M059J (cell line): ENCODE measurements around the gene SWAP70. TPM values are rescaled to one million over a fixed set of nuclear protein-coding genes. Genes with fewer than 3 reads are reported as not detected.
"Not testable (repeated sequence)": the region's sequence is repeated elsewhere in the genome, so short reads cannot be mapped to it uniquely, and the experiment has no call there.

Source experiments
- DNase-seq: peaks from one replicate; pipeline ENCODE4 v3.0.0-alpha.2; 2012; ENCODE audit warnings: low read depth
- total RNA-seq: library from RNA; depleted of rRNA; stranded (reverse); fragments of >200 nt; shearing (Covaris generic); gene quantifications from 2 replicates; pipeline ENCODE4 v1.2.3, GENCODE V29; 2014

SWAP70 gene
- total RNA-seq, 1 experiment from 2014 or later = 31.9 TPM

GRCh38 chr11:9692691-9693090 is 28.8 kb downstream of the SWAP70 start:
- no peak for DNase-seq

GRCh38 chr11:9693801-9694553 is 30.1 kb downstream of the SWAP70 start:
- DNase-seq = no peak

- not testable (repeated sequence) for DNase-seq
Observed at GRCh38 chr11:9695228-9695627, 31.4 kb downstream of the SWAP70 start.

- DNase-seq = no peak
Observed at GRCh38 chr11:9697766-9698165, 33.9 kb downstream of the SWAP70 start.

DNA sequence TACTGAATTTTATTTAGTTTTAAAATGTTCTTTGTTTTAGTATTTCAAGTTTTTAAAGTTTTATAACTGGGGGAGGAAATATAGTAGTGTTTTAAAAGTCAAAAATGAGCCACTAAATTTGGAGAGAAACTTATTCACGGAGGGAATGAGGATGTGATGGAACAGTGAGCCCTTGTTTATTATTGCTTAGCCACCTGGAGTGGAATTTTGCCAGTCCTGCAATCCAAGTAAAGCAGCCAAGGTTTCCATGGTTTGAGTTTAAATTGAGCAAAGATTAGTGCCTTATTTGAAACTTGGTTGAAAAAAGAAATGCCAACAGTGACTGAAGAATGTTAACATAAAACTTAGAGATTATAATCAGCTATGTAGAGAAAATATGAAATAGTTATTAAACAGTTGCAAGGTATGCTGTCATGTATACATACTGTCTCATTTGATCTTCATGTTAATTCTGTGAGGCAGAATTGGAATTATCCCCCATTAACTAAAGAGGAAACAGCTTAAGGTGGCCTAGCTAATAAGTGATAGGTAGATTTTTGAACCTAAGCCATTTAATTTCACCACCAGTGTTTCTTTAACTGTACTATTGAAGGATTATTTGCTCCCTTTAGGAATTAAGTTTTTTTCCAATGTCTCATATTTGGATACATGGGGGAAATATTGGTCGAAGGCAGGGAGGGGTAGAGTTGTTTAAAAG is 36.4 kb downstream of the SWAP70 start:
- peak; percentile 14 for DNase-seq

DNA sequence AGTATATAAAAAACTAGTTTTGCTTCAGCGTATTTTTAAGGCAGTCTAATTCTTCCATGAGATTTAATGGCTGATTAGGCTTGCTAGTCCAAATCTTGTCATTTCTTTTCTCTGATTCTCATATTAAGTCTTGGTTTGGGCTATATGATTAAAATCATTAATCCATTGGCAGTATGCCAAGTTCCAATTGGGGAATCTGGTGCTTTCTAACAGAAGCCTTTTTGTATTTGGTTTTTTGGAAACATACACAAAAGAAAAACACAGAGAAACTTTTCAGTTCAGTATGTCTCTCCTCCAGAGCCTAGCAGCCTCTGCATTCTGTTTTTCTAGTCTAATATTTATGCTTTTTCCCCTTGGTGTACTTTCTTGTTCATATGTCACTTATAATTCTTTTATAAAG is 37.9 kb downstream of the SWAP70 start:
- DNase-seq = no peak

DNA sequence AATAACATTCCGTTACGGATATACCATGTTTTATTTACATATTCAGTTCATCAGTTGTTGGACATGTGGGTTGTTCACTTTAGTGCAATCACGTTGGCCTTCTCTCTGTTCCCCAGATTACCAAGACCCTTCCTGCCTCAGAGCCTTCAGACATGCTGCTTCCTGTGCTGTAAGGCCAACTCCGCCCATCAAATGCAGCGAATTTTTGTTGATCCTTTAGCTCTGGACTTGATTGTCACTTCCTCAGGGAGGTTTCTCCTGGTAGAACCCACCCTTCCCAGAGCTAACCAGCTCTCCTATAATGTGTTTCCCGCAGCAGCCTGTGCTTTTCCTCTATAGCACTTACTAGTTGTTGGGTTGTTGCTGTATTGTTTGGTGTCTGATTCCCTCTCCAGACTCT is 39.4 kb downstream of the SWAP70 start:
- no peak for DNase-seq

DNA sequence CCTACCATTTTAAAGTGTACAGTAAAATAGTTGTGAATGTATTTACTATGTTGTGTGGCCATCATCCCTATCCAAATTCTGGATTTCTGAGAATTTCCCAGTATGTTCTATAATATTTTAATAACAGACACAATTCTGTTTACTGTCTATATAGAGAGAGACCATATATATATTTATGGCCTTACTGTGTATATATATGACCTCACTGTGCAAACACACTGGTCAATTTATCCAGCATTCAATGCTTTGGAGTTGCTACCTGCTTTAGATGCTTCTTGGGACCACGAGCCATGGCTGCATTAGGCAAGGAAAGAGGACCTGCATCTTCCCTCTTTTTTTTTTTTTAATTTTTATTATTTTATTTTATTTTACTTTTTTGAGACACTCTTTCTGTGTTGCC is 40.2 kb downstream of the SWAP70 start:
- no peak for DNase-seq

GRCh38 chr11:9704620-9705019 is 40.7 kb downstream of the SWAP70 start:
- DNase-seq = no peak

DNA sequence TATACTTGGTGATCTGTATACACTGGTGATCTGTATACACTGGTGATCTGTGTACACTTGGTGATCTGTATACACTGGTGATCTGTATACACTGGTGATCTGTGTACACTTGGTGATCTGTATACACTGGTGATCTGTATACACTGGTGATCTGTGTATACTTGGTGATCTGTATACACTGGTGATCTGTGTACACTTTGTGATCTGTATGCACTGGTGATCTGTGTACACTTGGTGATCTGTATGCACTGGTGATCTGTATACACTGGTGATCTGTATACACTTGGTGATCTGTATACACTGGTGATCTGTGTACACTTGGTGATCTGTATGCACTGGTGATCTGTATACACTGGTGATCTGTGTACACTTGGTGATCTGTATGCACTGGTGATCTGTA is 41.5 kb downstream of the SWAP70 start:
- DNase-seq = not testable (repeated sequence)

DNA sequence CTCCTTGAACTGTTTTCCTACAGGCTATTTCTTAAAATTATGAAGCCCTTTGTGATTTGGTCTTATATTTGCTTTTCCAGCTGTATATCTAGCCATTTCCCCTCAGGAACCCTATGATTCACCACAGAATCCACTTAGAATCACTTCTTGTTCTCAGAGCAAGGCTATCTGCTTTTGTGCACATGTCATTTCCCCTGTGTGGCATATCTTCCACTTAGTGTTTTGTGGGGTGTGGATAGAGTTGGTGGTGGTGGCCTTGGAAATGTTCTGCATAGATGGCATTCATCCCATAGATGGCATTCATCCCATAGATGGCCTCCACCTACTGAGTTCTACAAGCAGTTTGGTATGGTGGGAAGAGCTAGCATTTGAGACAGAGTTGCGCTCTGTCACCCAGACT is 44.7 kb downstream of the SWAP70 start:
- DNase-seq = peak; percentile 9

GRCh38 chr11:9710223-9710622 is 46.3 kb downstream of the SWAP70 start:
- no peak for DNase-seq

DNA sequence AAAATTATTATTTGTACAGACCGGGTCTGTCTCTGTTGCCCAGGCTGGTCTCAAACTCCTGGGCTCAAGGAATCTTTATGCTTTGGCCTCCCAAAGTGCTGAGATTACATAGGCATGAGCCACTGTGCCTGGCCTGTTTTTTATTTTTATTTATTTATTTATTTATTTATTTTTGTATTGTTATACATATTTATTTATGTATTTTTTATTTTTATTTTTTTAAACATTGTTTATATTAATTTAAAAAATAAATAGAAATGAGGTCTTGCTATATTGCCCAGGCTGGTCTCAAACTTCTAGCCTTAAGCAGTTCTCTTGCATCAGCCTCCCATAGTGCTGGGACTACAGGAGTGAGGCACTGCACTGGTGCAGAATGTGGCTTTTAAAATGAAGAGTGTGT is 47.0 kb downstream of the SWAP70 start:
- DNase-seq = no peak

DNA sequence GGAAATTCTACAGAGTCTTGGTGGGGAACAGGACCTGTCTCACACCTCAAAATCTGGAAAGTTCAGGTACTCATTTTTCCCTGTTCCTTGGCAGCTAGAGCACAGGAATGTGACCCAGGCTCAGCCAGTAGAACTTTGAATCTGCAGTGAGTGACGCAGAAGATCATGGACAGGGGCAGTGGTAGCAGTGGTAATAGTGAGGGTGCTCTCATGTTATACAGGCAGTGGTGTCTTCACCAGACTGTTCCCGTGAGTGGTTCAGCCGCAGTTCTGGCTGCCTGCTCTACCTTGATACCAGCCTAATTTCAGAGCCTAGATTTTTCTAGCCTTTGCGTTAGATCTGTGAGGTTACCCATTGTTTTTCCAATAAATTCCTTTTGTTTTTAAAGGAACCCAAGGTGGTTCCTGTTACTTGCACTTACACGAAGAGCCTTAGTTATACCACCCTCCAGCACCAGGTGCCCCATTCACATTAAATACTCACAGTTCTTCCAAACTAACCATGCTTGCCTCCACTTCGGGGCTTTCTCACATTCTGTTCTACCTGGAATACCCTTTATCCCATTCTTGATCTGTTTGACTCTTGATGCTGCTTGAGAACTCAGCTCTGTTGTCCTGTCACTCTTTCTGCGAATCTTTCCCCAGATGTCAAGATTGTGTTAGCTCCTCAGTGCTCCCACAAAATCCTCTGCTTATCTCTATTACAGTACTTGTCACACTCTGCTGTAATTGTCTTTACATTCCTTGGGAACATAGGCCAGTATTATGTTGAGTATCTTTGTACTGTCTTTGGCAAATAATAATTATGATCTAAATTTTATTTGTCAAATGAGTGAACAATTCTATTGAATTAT is 47.8 kb downstream of the SWAP70 start:
- DNase-seq = no peak

- DNase-seq = peak; percentile 25
Observed at GRCh38 chr11:9714272-9714940, 50.5 kb downstream of the SWAP70 start.

DNA sequence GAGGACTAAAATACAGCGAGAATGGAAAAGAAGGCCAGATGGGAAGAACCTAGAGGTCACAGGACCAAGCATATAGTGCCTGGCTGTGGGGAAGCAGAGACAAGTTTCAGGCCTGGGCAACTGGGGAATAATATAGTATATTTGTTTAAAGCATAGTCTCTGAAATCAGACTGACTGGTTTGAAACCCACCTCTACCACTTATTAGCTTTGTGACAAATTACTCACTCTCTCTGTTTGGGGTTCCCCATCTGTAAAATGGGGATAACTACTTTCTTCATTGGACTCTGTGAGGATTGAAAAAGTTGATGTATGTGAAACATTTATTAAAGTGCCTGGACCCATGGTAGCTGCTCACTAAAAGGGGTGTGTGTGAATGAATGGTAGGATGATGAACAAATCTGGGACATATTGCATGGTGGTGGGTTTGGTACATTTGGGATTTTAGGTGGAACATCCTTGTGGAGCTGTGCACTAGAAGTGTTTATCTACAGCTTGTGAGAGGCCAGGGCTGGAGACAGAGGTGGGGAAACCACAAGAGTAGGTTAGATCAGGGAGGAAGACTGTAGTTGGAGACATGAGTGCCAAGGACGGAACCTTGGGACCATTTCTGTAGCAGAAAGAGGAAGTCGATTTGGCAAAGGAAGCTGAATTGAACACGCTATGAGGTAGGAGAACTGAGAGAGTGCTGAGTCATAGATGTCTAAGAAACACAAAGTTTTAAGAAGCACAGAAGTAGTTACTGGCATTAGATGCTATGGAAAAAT is 52.6 kb downstream of the SWAP70 start:
- DNase-seq = peak; percentile 92

GRCh38 chr11:9717040-9717357 is 53.1 kb downstream of the SWAP70 start:
- DNase-seq = no peak

- DNase-seq = peak; percentile 81
Observed at GRCh38 chr11:9717719-9718118, 53.8 kb downstream of the SWAP70 start.

- DNase-seq = no peak
Observed at GRCh38 chr11:9718147-9718546, 54.3 kb downstream of the SWAP70 start.

DNA sequence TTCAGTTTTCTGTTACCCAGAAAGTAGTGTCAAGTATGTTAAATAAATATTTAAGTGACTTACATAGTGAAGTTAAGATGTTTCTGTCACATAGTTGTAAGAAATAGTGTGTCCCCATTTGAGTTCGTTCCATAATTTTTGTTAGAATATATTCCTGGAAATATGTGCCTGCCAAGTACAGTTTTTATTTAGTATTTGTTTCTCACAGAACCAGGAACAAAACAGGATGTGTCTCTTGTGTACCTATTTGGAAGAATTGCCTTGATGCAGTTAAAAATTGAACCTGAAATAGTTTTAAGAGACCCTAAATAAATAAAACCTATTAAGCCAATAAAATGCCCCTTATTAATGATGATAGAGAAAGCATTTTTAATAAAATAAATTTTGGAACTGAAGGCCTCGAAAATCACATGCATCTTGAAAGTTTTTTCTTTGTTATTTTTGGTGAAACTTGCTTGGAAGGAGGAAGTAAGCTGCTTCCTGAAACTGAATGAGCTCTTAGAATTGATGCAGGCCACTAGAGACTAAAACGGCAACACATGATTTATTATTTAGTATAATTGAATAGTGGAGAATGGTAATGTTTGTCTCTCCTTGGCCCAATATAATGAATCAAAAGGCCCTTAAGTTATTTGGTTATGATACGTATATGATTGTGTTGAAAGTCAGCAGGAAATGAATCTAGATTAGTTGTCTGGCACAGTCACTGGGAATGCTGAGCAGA is 55.9 kb downstream of the SWAP70 start:
- no peak for DNase-seq

DNA sequence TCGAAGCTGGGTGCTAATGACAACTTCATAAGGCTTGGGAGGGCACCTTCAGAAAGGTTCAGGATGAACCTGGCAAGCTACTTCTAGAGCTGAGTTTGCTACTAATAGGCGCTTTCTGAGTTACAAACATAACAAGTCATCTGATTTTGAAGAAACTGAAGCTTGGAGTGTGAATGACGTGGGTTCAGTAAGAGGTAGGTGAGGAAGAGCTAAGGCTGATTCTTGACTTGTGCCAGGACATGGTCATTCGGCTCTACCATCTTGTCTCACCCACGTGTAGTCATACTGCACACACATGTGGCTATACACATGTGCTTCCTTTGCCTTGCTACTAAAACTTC is 56.4 kb downstream of the SWAP70 start:
- DNase-seq = no peak
